GM12878 (cell line): ENCODE data around the gene GNG13. TPM values are rescaled to one million over a fixed set of nuclear protein-coding genes. Genes with fewer than 3 reads are reported as not detected.

Experiments
- ATAC-seq: fragments of 200-7000 bp; cut with Tn5 transposase; 3 replicates; pipeline ENCODE4 v1.9.1; 2020; ENCODE audit warnings: mild to moderate bottlenecking, moderate library complexity
- Bru-seq: library from RNA; stranded (reverse); fragments of 400-500 nt; gene quantifications from one replicate; lab custom pipeline; 2021; lab: Mats Ljungman, UMichigan
- BruChase-seq, 2 experiments: library from RNA; stranded (reverse); fragments of 400-500 nt; gene quantifications; one replicate each; lab custom pipeline; 2021; lab: Mats Ljungman, UMichigan
- BruUV-seq: library from RNA; stranded (reverse); fragments of 400-500 nt; replicated peaks from 2 replicates; lab custom pipeline; 2021; lab: Mats Ljungman, UMichigan
- CTCF ChIA-PET: fragments of 300-600 bp; sonication (Branson Sonifier 250); formaldehyde crosslinking; extraction: SDS; loops from one replicate; lab custom pipeline; 2021; ENCODE audit warnings: inconsistent platforms; lab: Yijun Ruan, JAX
- POLR2A ChIA-PET: fragments of 350-600 bp; formaldehyde crosslinking; extraction: SDS; loops from one replicate; lab custom pipeline; 2021; ENCODE audit warnings: inconsistent platforms; lab: Charles Lee
- RAD21 ChIA-PET: fragments of 300-600 bp; sonication (Branson Sonifier 250); formaldehyde crosslinking; loops from one replicate; lab custom pipeline; 2023; ENCODE audit warnings: antibody characterized with exemption; ENCODE audit not compliant: unreplicated experiment; lab: Charles Lee
- SMC1A ChIA-PET: fragments of 300-600 bp; sonication (Branson Sonifier 250); formaldehyde crosslinking; loops from one replicate; lab custom pipeline; 2023; ENCODE audit not compliant: unreplicated experiment, uncharacterized antibody; lab: Charles Lee
- DNase-seq: peaks from one replicate; pipeline ENCODE4 v3.0.0-alpha.2; 2011; ENCODE audit warnings: low read depth, low spot score
- FAIRE-seq: peaks from 3 replicates; lab custom pipeline; 2011; peaks lifted over from hg19 to GRCh38; lab: Jason Lieb, UNC
- H2AFZ ChIP-seq: 2 replicates; pipeline ENCODE4 v1.6.0; 2011; ENCODE audit warnings: low read depth, low read length, control low read depth; ENCODE audit not compliant: control insufficient read depth
- H3K27ac ChIP-seq: 2 replicates; pipeline ENCODE4 v1.5.1; 2011; ENCODE audit warnings: control low read depth; ENCODE audit not compliant: control insufficient read depth, insufficient read depth
- H3K27me3 ChIP-seq, 2 experiments: replicated peaks in 1 of 2; 2 replicates each; pipeline versions ENCODE4 v1.6.0 to v1.6.1; 2011; ENCODE audit warnings: low read length in 1 of 2; ENCODE audit not compliant: control insufficient read depth in 2 of 2, insufficient read depth in 2 of 2
- H3K36me3 ChIP-seq, 2 experiments: 2 replicates each; pipeline ENCODE4 v1.5.1; 2011; ENCODE audit warnings: low read length in 1 of 2; ENCODE audit not compliant: control insufficient read depth in 2 of 2, insufficient read depth in 2 of 2
- H3K4me1 ChIP-seq: 2 replicates; pipeline ENCODE4 v1.6.1; 2011; ENCODE audit warnings: mild to moderate bottlenecking, low read length, moderate library complexity, mixed read lengths; ENCODE audit not compliant: control insufficient read depth, insufficient read depth
- H3K4me2 ChIP-seq: 2 replicates; pipeline ENCODE4 v1.6.0; 2011; ENCODE audit warnings: control low read depth; ENCODE audit not compliant: control insufficient read depth, insufficient read depth
- H3K4me3 ChIP-seq: fragments of 200-600 bp; sonication (generic); 2 replicates; pipeline ENCODE4 v1.5.1; 2016
- H3K79me2 ChIP-seq: 2 replicates; pipeline ENCODE4 v1.6.0; 2011; ENCODE audit warnings: low read length; ENCODE audit not compliant: control insufficient read depth, insufficient read depth
- H3K9ac ChIP-seq: 2 replicates; pipeline ENCODE4 v1.8.0; 2011; ENCODE audit warnings: low read length, control low read depth, mixed read lengths; ENCODE audit not compliant: control insufficient read depth, insufficient read depth
- H3K9me3 ChIP-seq: replicated peaks from 3 replicates; pipeline ENCODE4 v1.5.1; 2011; ENCODE audit warnings: mild to moderate bottlenecking, low read length; ENCODE audit not compliant: control insufficient read depth, insufficient read depth
- H4K20me1 ChIP-seq: 2 replicates; pipeline ENCODE4 v1.6.0; 2011; ENCODE audit not compliant: control insufficient read depth, insufficient read depth
- ATF7 ChIP-seq: fragments of 450-650 bp; IDR thresholded peaks from 2 replicates; pipeline ENCODE4 v1.6.1; 2016; ENCODE audit warnings: low read depth, mild to moderate bottlenecking
- CREM ChIP-seq: IDR thresholded peaks from 2 replicates; pipeline ENCODE4 v1.6.1; 2014; ENCODE audit warnings: antibody characterized with exemption, low read depth
- GATAD2B ChIP-seq: fragments of 450-650 bp; conservative IDR thresholded peaks from 2 replicates; pipeline ENCODE4 v1.6.1; 2017; ENCODE audit warnings: low read depth, mild to moderate bottlenecking, moderate library complexity
- KAT2A ChIP-seq: conservative IDR thresholded peaks from 2 replicates; pipeline ENCODE4 v1.6.1; 2011; ENCODE audit warnings: low read depth, low read length; ENCODE audit not compliant: control insufficient read depth
- MEF2A ChIP-seq: IDR thresholded peaks from 2 replicates; pipeline ENCODE4 v1.6.1; 2011; ENCODE audit warnings: low read depth, mild to moderate bottlenecking, low read length, moderate library complexity; ENCODE audit not compliant: insufficient read depth
- ZNF217 ChIP-seq: fragments of 450-650 bp; IDR thresholded peaks from 2 replicates; pipeline ENCODE4 v1.6.1; 2017; ENCODE audit warnings: antibody characterized with exemption, mild to moderate bottlenecking
- WGBS: methylation state at CpG from one replicate; pipeline ENCODE4 v1.1.6; 2016; ENCODE audit warnings: low lambda C conversion rate; ENCODE audit not compliant: insufficient replicate concordance, insufficient coverage; ENCODE audit errors: missing lambda C conversion rate; 5-methylcytosine and 5-hydroxymethylcytosine counted together
- in situ Hi-C: fragments of 300-500 bp; cut with MboI; formaldehyde crosslinking; loops from 9 replicates; pipeline ENCODE4 v1.14.3; 2018; ENCODE audit warnings: mixed read lengths
- intact Hi-C: fragments of 100-400 bp; cut with micrococcal nuclease; formaldehyde crosslinking; loops from one replicate; pipeline ENCODE4 v1.14.2; 2022; ENCODE audit not compliant: unreplicated experiment
- long read RNA-seq, 2 experiments: library from polyadenylated mRNA; unstranded; transcript quantifications; one replicate each; pipeline ENCODE4 v2.0.0, GENCODE V29; 2019 to 2020
- polyA minus RNA-seq, 3 experiments: library from RNA; depleted of rRNA, polyadenylated mRNA; stranded (reverse); fragments of >200 nt; gene quantifications; 2 replicates each; pipeline ENCODE4 v1.2.3, GENCODE V29; 2011
- polyA plus RNA-seq, 11 experiments: library from polyadenylated mRNA; depleted of rRNA in 4 of 11; unstranded in 6 of 11; stranded (reverse) in 5 of 11; fragments of >200 nt; fragmentation: Nextera tagmentation in 4 of 11; fragmentation: Illumina TruSeq in 1 of 11; extraction: Ambion mirVana in 4 of 11; extraction: Trizol in 1 of 11; gene quantifications; 1 replicate in 1 of 11; 2 replicates in 10 of 11; pipeline versions ENCODE4 v1.2.1 to v1.2.3, GENCODE V29; 2011 to 2016; ENCODE audit warnings: inconsistent platforms in 2 of 11, missing spikeins in 2 of 11, low read depth in 1 of 11
- total RNA-seq, 4 experiments: library from RNA; depleted of rRNA in 3 of 4; stranded (reverse); fragments of >200 nt in 3 of 4; fragmentation: Illumina TruSeq in 1 of 4; extraction: Trizol in 1 of 4; gene quantifications; 2 replicates each; pipeline versions ENCODE4 v1.2.1 to v1.2.3, GENCODE V29; 2013 to 2021
- TF ChIP-seq, protein P1 (sequence below): IDR thresholded peaks from 2 replicates; pipeline ENCODE4 v1.6.1; 2011; ENCODE audit warnings: borderline replicate concordance, low read depth, mild to moderate bottlenecking, moderate library complexity, mixed read lengths, low read length; ENCODE audit not compliant: insufficient read depth; ENCODE audit errors: extremely low read length

GNG13 gene
- total RNA-seq (2013; cell fraction: nucleolus; rRNA removed): not detected in 2 replicates
- total RNA-seq (2014; rRNA removed): not detected in 2 replicates
- not detected in 2 replicates for total RNA-seq (2014; rRNA removed; fragmentation: Illumina TruSeq; extraction: Trizol)
- total RNA-seq (2021): not detected in 2 replicates
- 0.33 TPM for polyA plus RNA-seq (2011; ENCODE audit: low read depth)
- polyA plus RNA-seq (2011; rRNA removed): not detected in 2 replicates
- polyA plus RNA-seq (2011; cell fraction: cytosol; rRNA removed): not detected in 2 replicates
- polyA plus RNA-seq (2011; cell fraction: nucleus; rRNA removed): not detected in 2 replicates
- polyA plus RNA-seq (2012): 0.88 TPM in 1 of 2 replicates, not detected in the other
- polyA plus RNA-seq (2014; fragmentation: Illumina TruSeq; extraction: Trizol): not detected in 2 replicates
- polyA plus RNA-seq (2014; fragmentation: Nextera tagmentation; extraction: Ambion mirVana): not detected
- polyA plus RNA-seq (2014; rRNA removed): not detected in 2 replicates
- not detected for polyA plus RNA-seq (2016; fragmentation: Nextera tagmentation; extraction: Ambion mirVana)
- not detected in 2 replicates for polyA minus RNA-seq (2011; rRNA and poly(A)+ RNA removed)
- not detected in 2 replicates for polyA minus RNA-seq (2011; cell fraction: cytosol; rRNA and poly(A)+ RNA removed)
- polyA minus RNA-seq (2011; cell fraction: nucleus; rRNA and poly(A)+ RNA removed): not detected in 2 replicates
- percentile 11 among the genes with signal in this experiment for Bru-seq, nascent RNA
- BruChase-seq, experiment 1, labeled RNA remaining after a 6-hour chase: not detected
- not detected for BruChase-seq, experiment 2, labeled RNA remaining after a 2-hour chase
- long read RNA-seq, experiment 1: 0 reads
- long read RNA-seq, experiment 2: 0 reads

DNA sequence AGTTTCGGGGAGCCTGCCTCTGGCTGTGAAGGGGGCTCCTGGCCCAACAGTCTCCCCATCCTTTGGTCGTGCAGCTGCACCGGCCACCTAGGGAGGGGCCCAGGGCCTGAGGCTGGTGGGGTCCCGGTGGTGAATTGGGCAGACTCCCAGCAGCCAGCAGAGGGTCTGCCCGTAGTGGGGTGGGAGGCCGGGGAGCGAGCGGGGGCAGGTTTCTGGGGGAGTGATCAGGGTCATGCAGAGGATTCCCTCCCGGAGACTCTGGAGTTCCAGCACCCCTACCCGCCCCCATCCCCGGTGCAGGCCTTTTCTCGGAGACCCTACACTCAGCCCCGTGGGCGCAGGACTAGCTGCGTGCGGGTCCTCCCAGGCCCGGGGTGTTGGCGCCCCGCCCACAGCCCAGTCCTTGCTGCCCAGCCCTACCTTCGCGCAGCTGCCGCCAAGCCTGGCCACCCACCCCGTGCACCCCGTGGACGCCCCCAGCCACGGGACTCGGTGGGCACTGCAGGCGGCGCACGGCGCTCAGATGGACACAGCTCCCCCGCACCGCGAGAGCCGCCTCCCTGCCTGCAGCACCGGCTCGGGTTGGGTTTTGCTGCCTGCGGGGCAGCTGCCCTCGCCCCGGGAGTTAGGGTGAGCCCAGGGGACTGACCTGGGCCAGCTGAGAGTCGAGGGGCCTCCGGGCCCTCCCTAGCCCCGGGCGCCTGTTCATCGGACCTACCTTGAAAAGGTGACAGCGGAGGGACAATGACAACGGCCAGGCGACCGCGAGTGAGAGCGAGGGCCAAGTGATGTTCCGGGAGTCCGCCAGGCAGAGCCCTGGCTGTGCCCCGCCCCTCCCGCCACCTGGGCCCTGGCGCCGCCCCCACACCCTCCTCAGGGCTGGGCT is at the start of gene GNG13:
GNG13 (minus strand) TSS at position 787 of the 886 bp plus-strand sequence. CDS start 1,657 bp downstream, outside the sequence.
- intact Hi-C loops: no loop called here
- WGBS: 8% methylated on average over 50 of the region's 57 CpGs
- H3K36me3 ChIP-seq: no peaks in the 10 kb centered on the region; a peak in 2 of 4 replicates
- H3K9ac ChIP-seq: no peak within 1 kb of the TSS
- in situ Hi-C loops: no loop called here
- no peaks in the 10 kb centered on the region for H3K9me3 ChIP-seq
- peaks cover 0 to 2% of the 10 kb centered on the region in 2 experiments; a peak in 3 of 4 replicates for H3K27me3 ChIP-seq
- H3K27ac ChIP-seq: no peak within 1 kb of the TSS
- FAIRE-seq (no peak), DNase-seq (no peak), ATAC-seq (peak; percentile 11; the same call in 1 of the 3 replicates)
- POLR2A ChIA-PET: no interaction called here
- BruUV-seq: no TSS peak
- H4K20me1 ChIP-seq: no peaks in the 10 kb centered on the region
- H2AFZ ChIP-seq: no peak within 1 kb of the TSS
- H3K4me3 ChIP-seq: no peak within 1 kb of the TSS
- H3K4me1 ChIP-seq: no peaks in the 10 kb centered on the region
- SMC1A ChIA-PET: no interaction called here
- no peaks in the 10 kb centered on the region for H3K79me2 ChIP-seq
- RAD21 ChIA-PET: no interaction called here
- CTCF ChIA-PET: no interaction called here
- H3K4me2 ChIP-seq: no peak within 1 kb of the TSS
- TF ChIP-seq ATF7 (no peak), KAT2A (no peak), ZNF217 (no peak), CREM (no peak), MEF2A (no peak), GATAD2B (no peak)
- TF ChIP-seq, protein P1, sequence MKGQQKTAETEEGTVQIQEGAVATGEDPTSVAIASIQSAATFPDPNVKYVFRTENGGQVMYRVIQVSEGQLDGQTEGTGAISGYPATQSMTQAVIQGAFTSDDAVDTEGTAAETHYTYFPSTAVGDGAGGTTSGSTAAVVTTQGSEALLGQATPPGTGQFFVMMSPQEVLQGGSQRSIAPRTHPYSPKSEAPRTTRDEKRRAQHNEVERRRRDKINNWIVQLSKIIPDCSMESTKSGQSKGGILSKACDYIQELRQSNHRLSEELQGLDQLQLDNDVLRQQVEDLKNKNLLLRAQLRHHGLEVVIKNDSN: no peak
